SU-DHL-6 (cell line): Measurements from ENCODE around the gene UGT1A10.

Source experiments
- H2AFZ ChIP-seq: fragments of 200-600 bp; sonication (generic); 2 replicates; pipeline ENCODE4 v1.6.1; 2014; ENCODE audit warnings: low read depth, mild to moderate bottlenecking, moderate library complexity, mixed read lengths, antibody characterized with exemption, low read length; ENCODE audit not compliant: severe bottlenecking
- H3F3A ChIP-seq: fragments of 200-600 bp; shearing (Covaris generic); 2 replicates; pipeline ENCODE4 v1.6.0; 2016; ENCODE audit warnings: antibody characterized with exemption, mild to moderate bottlenecking; ENCODE audit not compliant: insufficient read depth
- H3K27ac ChIP-seq: fragments of 200-600 bp; sonication (generic); 2 replicates; pipeline ENCODE4 v1.5.1; 2016; ENCODE audit warnings: low read depth, mild to moderate bottlenecking, low read length, moderate library complexity, mixed read lengths
- H3K27me3 ChIP-seq: fragments of 200-600 bp; sonication (generic), shearing (Covaris generic); 2 replicates; pipeline ENCODE4 v1.6.0; 2014; ENCODE audit warnings: mild to moderate bottlenecking, low read length
- H3K36me3 ChIP-seq: fragments of 200-600 bp; sonication (generic); 2 replicates; pipeline ENCODE4 v1.6.1; 2014; ENCODE audit warnings: mild to moderate bottlenecking, low read length, mixed read lengths
- H3K4me2 ChIP-seq: fragments of 300-600, 200-600 bp; shearing (Covaris generic), sonication (generic); 2 replicates; pipeline ENCODE4 v1.6.0; 2014; ENCODE audit warnings: low read length, low read depth, mild to moderate bottlenecking; ENCODE audit not compliant: poor library complexity, severe bottlenecking
- H3K4me3 ChIP-seq: fragments of 200-600 bp; sonication (generic); 2 replicates; pipeline ENCODE4 v1.5.1; 2014; ENCODE audit warnings: antibody characterized with exemption, low read length, mild to moderate bottlenecking, mixed read lengths; ENCODE audit not compliant: insufficient read depth, poor library complexity, severe bottlenecking
- H3K79me2 ChIP-seq: fragments of 200-600 bp; sonication (generic); 2 replicates; pipeline ENCODE4 v1.6.1; 2014; ENCODE audit warnings: mild to moderate bottlenecking, low read length, moderate library complexity; ENCODE audit not compliant: insufficient read depth
- H3K9ac ChIP-seq: fragments of 200-600 bp; sonication (generic); 2 replicates; pipeline ENCODE4 v1.7.0; 2014; ENCODE audit warnings: mild to moderate bottlenecking, low read length
- H3K9me2 ChIP-seq: fragments of 200-600 bp; sonication (generic); replicated peaks from 2 replicates; pipeline ENCODE4 v1.6.1; 2014; ENCODE audit warnings: low read length; ENCODE audit not compliant: insufficient read depth
- H3K9me3 ChIP-seq: fragments of 200-600 bp; sonication (generic); 2 replicates; pipeline ENCODE4 v1.6.1; 2014; ENCODE audit warnings: low read length, mixed read lengths; ENCODE audit not compliant: insufficient read depth
- H4K20me1 ChIP-seq: fragments of 200-600 bp; sonication (generic); 2 replicates; pipeline ENCODE4 v1.6.1; 2014; ENCODE audit warnings: low read depth, mild to moderate bottlenecking, antibody characterized with exemption, low read length, moderate library complexity, mixed read lengths
- CTCF ChIP-seq: fragments of 200-600 bp; sonication (generic); IDR thresholded peaks from one replicate; pipeline ENCODE4 v1.5.1; 2017; ENCODE audit warnings: antibody characterized with exemption, mild to moderate bottlenecking, low read length, moderate library complexity; ENCODE audit not compliant: insufficient read depth, poor library complexity, severe bottlenecking
- EZH2phosphoT487 ChIP-seq: fragments of 200-600 bp; sonication (generic), shearing (Covaris generic); conservative IDR thresholded peaks from 2 replicates; pipeline ENCODE4 v1.6.1; 2018; ENCODE audit warnings: mild to moderate bottlenecking, antibody characterized with exemption, low read length, moderate library complexity, mixed read lengths

UGT1A10 gene

GRCh38 chr2:233602076-233602475, 34.2 kb upstream of the UGT1A10 start:
- no peak overlapping the region for H2AFZ ChIP-seq
- H3K9ac ChIP-seq: no peak overlapping the region
- H3K9me2 ChIP-seq: no peaks in the 10 kb centered on the region
- H3F3A ChIP-seq: no peaks in the 10 kb centered on the region
- H3K27me3 ChIP-seq: no peaks in the 10 kb centered on the region
- H3K36me3 ChIP-seq: no peaks in the 10 kb centered on the region
- TF ChIP-seq CTCF (no peak), EZH2phosphoT487 (no peak)
- H4K20me1 ChIP-seq: no peaks in the 10 kb centered on the region
- H3K79me2 ChIP-seq: no peaks in the 10 kb centered on the region
- no peak overlapping the region for H3K4me2 ChIP-seq
- H3K27ac ChIP-seq: no peak overlapping the region
- H3K4me3 ChIP-seq: no peak overlapping the region
- no peaks in the 10 kb centered on the region for H3K9me3 ChIP-seq

- H3K4me3 ChIP-seq: no peak overlapping the region
- no peaks in the 10 kb centered on the region for H3K36me3 ChIP-seq
- no peaks in the 10 kb centered on the region for H3K9me2 ChIP-seq
- no peaks in the 10 kb centered on the region for H3K9me3 ChIP-seq
- H4K20me1 ChIP-seq: no peaks in the 10 kb centered on the region
- TF ChIP-seq CTCF (no peak), EZH2phosphoT487 (no peak)
- no peaks in the 10 kb centered on the region for H3K79me2 ChIP-seq
- no peaks in the 10 kb centered on the region for H3K27me3 ChIP-seq
- H2AFZ ChIP-seq: no peak overlapping the region
- no peak overlapping the region for H3K9ac ChIP-seq
- no peak overlapping the region for H3K4me2 ChIP-seq
- H3K27ac ChIP-seq: no peak overlapping the region
- H3F3A ChIP-seq: no peaks in the 10 kb centered on the region
Measured at GRCh38 chr2:233603520-233603919, 32.7 kb upstream of the UGT1A10 start.

GRCh38 chr2:233604826-233605225, 31.4 kb upstream of the UGT1A10 start:
- Histone ChIP-seq H4K20me1 (no peaks in the 10 kb centered on the region), H3K27ac (no peak overlapping the region), H3K9me2 (no peaks in the 10 kb centered on the region), H3K4me2 (no peak overlapping the region), H3K9me3 (no peaks in the 10 kb centered on the region), H2AFZ (no peak overlapping the region), H3F3A (no peaks in the 10 kb centered on the region), H3K79me2 (no peaks in the 10 kb centered on the region), H3K27me3 (no peaks in the 10 kb centered on the region), H3K36me3 (no peaks in the 10 kb centered on the region), H3K9ac (no peak overlapping the region), H3K4me3 (no peak overlapping the region)
- TF ChIP-seq CTCF (no peak), EZH2phosphoT487 (no peak)
